DMS 273 treated with DMSO at 0.1 percent for 48 hours (cell line): Measurements from ENCODE around the gene TGFBR3.
A peak's percentile ranks its signal among the peaks of the same experiment; 100 is the strongest.
"Not testable (repeated sequence)": the region's sequence is repeated elsewhere in the genome, so short reads cannot be mapped to it uniquely, and the experiment has no call there.

Experiments
- DNase-seq: peaks from one replicate; lab custom pipeline; 2025; lab: John Stamatoyannopoulos, UW

The TGFBR3 gene

DNA sequence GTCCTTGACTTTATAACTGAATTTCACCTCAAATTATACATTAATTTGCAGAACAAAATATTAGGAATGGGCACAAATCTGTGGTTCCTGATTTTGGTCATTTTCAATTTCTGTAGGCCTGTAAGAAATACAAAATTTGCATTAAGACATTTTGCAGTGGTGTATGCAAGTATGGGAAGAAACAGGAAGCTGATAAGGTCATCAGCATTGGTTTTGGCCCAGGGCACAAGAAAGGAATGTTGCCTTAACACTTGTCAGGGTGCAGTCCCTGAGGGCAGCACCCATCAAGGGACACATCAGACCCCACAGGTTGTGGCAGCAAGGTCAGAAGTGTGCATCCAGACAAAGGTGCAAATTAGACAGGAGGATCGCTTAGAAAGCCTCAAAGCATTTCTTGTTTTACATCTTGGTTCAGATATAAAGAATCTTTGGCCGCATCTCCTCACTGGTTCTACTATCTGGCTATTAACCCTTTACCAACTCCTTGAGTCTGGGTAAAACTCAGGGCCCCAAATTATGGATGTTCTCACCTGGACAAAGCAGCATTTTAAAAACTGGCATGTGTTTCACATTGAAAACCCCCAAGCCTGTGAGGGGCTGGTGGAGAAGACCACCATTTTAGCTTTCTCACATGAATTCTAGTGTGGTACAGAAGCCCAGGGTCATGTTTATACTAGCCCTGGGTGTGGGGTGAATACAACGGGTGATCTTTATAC, 202.9 kb downstream of the TGFBR3 start:
- DNase-seq = no peak

GRCh38 chr1:91680556-91681155, 205.3 kb downstream of the TGFBR3 start:
- DNase-seq = peak; percentile 50

DNA sequence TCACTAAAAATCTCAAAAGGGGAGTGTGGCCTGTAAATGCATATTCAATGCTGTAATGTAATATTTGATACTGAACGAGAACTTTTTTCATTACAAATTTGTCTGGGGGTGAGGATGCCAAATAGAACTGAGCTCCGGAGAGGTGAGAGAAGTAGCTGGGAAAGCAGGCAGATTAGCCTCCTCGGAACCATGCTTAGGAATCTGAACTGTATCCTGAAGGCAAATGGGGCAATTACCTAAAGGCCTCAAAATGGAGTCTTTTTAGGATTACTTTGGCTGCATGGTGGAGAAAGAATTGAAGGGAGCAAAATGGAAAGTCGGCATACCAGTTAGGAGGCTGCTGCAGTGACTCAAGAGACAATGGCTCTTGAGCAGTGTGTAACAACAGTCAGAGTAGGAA, 206.5 kb downstream of the TGFBR3 start:
- DNase-seq = no peak

- DNase-seq = no peak
Measured at GRCh38 chr1:91676030-91676429, 209.9 kb downstream of the TGFBR3 start.

DNA sequence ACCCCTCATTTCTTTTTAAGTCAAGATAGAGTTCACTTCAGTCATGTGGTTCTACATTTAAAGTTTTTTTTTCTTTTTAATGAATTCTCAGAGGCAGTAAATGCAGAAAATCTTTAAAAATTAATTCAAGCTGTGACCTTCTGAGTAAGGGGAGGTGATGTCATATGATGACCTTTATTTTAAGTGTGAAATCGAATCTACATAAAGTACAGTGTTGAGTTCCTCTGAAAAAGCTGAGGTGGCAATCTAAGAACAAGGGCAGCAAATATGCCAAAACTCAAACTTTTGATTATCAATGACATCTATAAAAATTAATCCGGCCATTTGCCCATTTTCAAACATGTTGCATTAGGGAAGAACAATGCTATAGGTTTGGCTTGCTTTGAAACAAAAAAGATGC, 211.8 kb downstream of the TGFBR3 start:
- DNase-seq = no peak

- no peak for DNase-seq
Measured at GRCh38 chr1:91673613-91674012, 212.3 kb downstream of the TGFBR3 start.

DNA sequence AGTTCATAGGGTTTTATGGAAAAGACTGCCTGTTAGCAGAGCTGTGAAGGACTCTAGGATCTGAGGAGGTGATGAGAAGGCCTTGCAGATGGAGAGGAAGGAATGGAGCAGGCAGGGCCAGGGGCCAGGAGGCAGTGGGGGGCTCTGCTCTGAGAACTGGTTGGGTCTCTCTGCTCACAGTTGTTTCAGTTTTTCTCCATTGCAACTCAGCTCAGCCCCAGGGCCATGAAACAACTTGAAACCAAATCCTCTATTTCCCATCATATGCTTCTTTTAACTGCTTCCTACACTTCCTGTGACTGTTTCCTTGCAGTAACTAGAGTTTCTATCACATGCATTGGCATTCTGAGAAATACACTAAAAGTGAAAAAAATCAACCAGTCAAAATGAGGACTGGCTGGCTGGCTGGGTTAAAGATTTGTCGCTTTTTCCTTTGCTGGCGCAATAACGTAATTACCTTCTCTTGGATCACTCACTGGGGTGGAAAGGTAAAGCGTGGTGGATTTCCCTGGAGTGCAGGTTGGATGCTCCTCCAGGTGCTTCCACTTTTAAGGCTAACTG, 213.3 kb downstream of the TGFBR3 start:
- no peak for DNase-seq

DNA sequence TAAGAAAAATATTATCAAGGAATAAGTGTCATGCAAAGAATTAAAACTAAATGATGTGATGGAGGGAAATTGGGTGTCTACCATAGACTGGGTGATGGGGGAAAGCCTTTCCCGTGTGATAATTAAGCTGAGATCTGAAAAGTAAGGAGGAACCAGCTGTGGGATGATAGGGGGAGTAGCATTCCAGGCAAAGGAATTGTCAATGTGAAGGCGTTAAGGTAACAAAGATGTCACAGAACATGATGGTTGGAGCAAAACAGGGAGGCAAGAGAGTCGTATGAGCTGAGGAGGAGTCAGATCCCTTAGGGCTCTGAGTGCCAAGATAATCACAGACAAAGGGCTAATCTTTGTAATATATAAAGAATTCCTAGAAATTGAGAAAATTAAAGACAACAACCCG, 215.2 kb downstream of the TGFBR3 start:
- no peak for DNase-seq

DNA sequence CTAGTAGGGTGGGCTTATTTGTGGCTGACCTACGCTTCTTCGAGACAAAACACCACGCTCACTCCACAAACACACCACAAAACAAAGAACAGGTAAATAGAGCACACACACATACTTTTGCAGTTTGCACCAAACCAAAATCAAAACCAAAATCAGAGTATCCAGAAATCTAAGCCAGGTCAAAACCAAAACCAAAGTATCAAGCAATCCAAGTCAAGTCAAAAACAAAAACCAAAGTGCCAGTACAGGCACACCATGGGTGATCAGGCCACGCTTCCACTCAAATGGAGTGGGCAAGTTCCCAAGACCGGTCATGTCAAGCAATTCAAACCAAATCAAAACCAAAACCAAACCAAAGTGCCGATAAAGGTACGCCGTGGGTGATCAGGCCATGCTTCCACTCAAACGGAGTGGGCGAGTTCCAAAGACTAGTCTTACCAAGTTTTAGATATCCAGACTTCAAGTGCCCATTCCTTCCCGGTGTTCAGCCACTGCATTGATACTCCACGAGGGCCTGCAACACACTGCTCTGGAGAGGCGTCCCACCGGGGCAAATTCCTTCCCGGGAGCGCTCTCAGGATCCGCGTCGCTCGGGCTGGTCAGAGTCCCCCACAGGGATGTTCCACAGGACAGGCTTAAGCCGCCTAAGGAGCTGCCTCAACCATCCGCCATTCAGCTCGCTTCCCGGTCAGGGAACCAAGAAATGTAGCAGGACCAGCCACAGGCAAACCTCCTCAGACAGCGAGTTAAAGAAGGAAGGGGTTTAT, 216.2 kb downstream of the TGFBR3 start:
- DNase-seq = no peak

DNA sequence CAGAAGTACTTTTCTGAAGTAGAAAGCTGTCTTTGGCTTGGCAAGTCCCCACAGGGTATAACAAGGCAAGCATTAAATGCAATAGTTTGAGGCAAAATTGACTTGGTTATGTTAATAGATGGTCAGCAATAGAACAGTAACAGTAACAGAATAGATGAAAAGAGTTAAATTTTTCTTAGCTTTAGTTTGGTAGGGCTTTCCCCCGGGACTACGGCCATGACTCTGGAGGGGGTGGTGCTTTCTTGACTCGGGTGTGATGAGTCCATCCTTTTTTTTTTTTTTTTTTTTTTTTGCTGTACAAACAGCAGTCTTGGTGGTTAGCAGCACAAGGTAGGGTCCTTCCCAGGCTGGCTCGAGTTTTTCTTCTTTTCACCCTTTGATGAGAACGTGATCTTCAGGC, 219.3 kb downstream of the TGFBR3 start:
- not testable (repeated sequence) for DNase-seq

DNA sequence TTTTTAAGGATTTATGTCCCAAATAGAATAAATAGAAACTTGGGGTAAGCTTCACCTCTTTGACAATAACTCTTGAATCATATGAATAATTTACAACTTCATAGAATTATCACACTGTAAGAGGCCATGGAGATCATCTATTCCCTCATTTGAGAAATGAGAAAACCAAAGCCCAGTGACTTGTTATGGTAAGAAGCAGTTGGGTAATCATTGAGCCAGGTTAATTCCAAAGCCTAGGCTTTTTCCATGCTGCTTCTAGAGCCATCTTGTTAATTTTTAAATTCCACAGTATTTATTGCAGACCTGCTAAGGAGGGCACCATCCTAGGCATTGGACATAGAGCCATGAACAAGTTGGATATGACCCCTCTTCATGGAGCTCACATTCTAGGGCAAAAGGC, 224.8 kb downstream of the TGFBR3 start:
- no peak for DNase-seq

- DNase-seq = no peak
Measured at GRCh38 chr1:91660708-91661107, 225.2 kb downstream of the TGFBR3 start.

DNA sequence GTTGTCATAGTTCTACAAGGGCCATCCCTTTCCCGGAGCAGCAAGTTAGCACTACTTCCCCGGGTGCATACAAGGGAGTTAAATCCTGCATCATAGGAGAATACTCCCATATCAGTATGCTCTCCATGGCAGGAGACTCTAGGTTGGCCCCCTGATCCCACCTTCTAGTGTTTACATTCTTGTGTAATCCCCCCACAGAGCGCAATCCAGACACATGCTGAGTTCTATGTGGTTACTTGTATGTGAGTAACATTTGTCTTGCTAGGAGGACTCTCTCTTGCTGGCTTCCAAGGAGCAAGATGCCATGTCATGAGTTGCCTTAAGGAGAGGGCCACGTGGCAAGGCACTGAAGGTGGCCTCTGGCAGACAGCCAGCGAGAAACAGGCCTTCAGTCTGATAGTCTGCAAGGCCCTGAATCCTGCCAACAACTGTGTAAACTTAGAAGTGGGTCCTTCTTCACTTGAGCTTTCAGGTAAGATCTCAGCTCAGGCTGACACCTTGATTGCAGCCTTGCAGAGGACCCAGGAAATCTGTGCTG, 230.0 kb downstream of the TGFBR3 start:
- DNase-seq = no peak

- no peak for DNase-seq
Measured at GRCh38 chr1:91653183-91653582, 232.8 kb downstream of the TGFBR3 start.

DNA sequence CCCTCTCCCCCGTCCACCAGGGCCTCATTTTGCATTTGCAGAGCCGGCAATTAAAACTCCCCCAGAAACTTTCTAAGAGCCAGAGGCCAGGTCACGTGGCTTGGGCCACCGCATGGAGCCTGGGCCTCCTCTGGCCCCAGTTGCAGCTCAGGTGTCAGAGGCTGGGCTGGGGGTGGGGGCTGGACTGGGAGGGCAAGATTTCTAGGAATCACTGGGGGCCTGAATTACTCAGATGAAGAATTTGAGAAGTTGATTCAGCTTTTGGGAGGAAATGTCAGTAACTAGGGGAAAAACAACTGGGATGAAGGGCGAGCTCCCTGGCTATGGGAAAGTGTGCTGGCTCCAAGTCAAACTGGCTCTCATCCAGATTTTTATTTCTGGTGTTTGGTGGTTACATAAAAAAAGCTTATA, 234.3 kb downstream of the TGFBR3 start:
- DNase-seq = no peak

GRCh38 chr1:91651243-91651642, 234.7 kb downstream of the TGFBR3 start:
- no peak for DNase-seq

DNA sequence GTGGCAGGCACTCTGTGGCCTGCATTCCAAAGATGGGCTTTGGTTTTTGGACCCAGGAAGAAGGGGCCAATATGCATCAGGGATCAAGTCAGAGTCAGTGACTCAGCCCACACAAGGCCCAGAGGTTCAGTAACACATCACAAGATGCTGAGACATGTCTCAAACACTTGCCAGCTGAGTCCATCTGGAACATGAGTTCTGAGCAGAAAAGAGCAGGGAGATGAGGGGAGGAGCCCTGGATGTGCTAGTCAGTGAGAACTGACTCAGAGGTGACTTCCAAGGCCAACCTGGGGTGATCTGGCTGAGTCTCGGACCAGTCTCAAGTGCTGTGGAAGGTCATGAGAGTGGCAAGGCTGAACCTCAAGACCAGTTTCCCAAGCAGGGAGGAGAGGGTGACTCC, 235.2 kb downstream of the TGFBR3 start:
- no peak for DNase-seq

DNA sequence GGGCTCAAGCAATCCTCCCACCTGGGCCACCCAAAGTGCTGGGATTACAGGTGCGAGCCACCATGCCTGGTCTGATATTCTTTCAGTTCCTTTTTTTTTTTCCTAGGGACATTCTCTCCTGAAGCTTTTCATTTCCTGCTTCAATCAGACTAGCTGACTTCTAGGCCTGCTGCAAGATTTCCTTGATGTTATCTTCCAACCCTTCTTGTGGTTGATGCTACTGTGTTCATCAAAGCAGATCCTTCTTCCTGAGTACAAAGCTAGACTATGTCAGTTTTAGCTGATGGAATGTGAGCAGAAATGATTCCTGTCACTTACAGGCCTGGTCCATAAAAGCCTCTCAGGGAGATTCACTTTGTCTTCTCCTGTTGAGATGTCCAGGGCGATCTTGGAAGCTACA, 238.9 kb downstream of the TGFBR3 start:
- DNase-seq = no peak

- DNase-seq = no peak
Measured at GRCh38 chr1:91645031-91645430, 240.9 kb downstream of the TGFBR3 start.

DNA sequence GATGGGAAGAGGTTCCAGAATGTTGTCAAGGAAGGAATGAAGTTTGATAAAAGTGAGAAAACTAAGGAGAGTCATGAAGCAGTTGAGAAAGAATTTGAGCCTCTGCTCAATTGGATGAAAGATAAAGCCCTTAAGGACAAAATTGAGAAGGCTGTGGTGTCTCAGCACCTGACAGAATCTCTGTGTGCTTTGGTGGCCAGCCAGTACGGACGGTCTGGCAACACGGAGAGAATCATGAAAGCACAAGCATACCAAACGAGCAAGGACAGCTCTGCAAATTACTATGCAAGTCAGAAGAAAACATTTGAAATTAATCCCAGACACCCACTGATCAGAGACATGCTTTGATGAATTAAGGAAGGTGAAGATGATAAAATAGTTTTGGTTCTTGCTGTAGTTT, 242.5 kb downstream of the TGFBR3 start:
- no peak for DNase-seq

DNA sequence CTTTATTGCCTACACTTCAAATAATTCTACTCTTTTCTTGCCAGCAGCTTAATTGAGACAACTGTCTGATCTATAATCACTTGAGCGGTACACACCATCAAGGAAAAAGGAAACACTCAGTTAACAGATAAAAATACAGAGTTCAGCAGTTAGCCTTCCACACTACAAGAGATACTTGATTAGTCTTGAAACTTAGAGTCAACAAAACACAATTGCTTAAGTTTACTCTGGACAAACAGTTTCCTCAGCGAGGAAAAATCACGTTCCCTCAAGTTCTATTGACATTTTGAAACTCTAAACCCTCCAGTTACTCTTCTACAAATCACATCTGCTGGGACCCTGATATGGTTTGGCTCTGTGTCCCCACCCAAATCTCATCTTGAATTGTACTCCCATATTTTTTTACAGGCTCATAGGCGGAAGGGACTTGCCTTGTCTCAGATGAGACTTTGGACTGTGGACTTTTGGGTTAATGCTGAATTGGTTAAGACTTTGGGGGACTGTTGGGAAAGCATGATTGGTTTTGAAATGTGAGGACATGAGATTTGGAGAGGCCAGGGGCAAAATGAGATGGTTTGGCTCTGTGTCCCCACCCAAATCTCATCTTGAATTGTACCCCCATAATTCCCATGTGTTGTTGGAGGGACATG, 244.9 kb downstream of the TGFBR3 start:
- DNase-seq = no peak

GRCh38 chr1:91637539-91637994, 248.4 kb downstream of the TGFBR3 start:
- no peak for DNase-seq
